ENCODE results near the gene KCNJ18. TPM values are rescaled to one million over a fixed set of nuclear protein-coding genes. Genes with fewer than 3 reads are reported as not detected.
A peak's percentile ranks its signal among the peaks of the same experiment; 100 is the strongest.
"Not testable (repeated sequence)": the region's sequence is repeated elsewhere in the genome, so short reads cannot be mapped to it uniquely, and the experiment has no call there.

The KCNJ18 gene
- total RNA-seq, 1 donor from 2014 or later = not detected

DNA sequence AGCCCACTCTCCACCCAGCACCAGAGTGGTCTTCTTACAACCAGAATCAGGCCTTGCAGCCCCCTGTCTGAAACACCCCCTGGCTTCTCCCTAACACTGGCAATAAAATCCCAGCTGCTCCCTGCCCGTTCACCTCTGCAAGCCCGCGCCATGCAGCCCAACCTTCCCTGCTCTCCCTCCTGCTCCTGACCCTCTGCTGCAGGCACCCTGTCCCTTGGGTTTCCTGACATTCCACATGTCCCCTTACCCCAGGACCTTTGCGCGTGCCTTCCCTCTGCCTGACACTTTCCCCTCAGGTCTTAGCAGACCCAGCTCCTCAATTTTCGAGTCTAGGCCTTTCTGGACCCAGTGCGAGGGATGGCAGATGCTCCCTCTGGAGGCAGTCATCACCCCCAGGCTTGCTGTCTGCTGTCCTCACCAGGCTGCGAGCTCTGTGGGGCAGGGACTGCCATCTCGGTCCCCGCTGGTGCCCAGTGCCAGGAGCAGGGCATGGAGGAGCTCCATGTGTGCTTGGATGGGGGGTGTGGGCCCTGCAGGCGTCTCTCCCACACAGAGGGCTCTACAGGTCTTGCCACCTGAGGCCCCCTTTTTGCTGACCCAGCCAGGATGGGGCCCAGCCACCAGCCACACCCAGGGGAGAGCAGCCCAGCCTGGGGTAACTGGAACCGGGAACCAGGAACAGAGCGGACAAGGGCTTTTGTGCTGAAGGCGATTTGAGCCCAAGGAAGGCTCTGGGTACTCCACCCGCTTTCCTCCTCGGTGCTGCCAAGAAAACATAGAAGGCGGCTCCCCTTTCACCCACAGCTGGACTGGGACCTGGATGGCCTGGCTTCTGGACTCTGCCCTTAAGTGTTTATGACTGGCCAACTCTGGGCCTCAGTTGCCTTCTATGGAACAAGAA lies 15.6 kb downstream of the KCNJ18 start:
- intact Hi-C loops (cut with DNase I); H3K27ac ChIP-seq; H3K36me3 ChIP-seq; H3K9me3 ChIP-seq; H3K4me1 ChIP-seq; H3K27me3 ChIP-seq; H3K4me3 ChIP-seq: not testable (repeated sequence)
- DNase-seq (ENCODE audit: low spot score in 2 of 2) = peak in 1 of 2 donors; percentile 47

DNA sequence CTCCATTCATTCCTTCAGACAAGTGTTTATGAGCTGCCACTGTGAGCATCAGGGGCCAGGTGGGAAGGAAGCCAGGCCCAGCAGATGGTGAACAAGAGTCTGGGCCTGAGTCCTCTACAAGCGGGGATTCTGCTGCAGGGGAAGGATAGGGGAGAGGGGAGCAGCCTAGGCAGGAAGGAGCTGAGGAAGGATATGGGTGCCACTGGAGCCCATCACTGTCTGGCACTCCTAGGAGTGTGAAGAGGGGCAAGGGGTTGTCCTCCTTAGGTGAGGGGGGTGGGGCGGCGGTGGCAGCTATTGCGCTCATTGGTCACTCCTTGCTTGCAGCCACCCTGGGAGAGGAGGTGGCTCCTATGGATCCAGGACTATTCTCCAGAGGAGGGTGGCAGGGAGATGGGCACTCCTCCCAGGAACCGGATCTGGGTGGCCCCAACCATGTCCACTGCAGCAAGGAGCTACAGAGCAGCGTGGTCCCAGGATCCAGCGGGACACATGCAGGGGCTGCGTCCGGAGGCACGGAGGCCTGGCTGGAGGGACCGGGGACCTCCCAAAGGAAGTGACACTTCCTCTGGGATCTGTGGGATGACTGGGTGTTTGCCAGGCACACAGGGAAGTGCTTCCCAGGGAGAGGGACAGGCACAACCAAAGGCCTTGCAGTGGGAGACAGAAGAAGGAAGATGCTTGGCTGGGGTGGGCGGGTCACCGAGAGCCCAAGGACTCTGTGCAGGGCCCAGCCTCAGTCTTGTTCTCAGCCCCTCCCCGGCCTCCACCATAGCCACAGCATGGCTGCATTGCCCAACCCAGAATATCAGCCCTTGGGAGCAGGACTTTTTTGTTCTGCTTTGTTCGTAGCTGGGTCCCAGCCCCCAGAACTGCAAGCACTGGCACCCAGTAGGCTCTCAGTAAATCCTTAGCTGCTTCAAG lies 16.6 kb downstream of the KCNJ18 start:
- H3K36me3 ChIP-seq; H3K9me3 ChIP-seq; intact Hi-C loops (cut with DNase I); H3K27ac ChIP-seq; H3K27me3 ChIP-seq; H3K4me1 ChIP-seq; H3K4me3 ChIP-seq: not testable (repeated sequence)
- peak in 1 of 2 donors; percentile 54 for DNase-seq (ENCODE audit: low spot score in 2 of 2)

DNA sequence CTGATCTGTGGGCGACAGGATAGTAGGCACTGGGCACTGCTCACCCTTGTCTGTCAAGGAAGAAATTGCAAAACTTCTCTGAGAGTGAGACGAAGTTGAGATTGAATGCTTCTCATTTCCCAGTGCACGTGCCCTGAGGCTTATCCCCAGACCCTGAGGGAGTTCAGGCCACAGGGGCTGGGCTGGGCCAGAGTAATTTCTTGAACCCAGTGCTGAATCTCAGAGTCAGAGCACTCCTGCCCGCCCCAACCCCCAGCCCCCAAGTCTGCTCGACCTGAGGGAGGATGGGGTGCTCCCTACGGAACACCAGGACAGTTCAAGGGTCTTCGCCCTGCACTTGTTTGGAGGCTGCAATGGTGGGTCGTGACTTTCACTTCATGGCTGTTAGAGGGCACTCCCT lies 17.7 kb downstream of the KCNJ18 start:
- H3K9me3 ChIP-seq; H3K27me3 ChIP-seq; intact Hi-C loops (cut with DNase I); H3K4me1 ChIP-seq; H3K27ac ChIP-seq; H3K36me3 ChIP-seq; H3K4me3 ChIP-seq: not testable (repeated sequence)
- DNase-seq (ENCODE audit: low spot score in 2 of 2) = peak in 1 of 2 donors; percentile 38

DNA sequence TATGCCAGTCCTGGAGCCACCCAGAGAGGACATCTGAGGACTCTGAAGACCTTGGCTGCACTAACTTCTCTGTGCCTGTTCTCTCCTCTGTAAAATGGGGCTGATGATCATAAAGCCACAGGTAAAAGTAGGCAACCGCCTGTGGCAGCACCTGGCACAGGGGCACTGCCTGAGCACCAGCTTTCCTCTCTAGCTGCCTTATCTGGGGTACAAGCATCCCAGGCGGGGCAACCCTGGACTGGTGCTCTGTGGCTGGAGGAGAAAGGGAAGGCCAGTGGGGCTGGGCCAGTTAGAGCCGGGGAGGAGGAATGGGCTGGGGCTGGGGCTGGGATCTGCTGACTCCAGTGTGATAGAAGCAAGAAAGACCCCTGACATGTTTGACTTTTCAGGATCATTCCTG lies 18.2 kb downstream of the KCNJ18 start:
- H3K9me3 ChIP-seq; H3K27me3 ChIP-seq; H3K4me3 ChIP-seq; H3K36me3 ChIP-seq; H3K27ac ChIP-seq; intact Hi-C loops (cut with DNase I); H3K4me1 ChIP-seq: not testable (repeated sequence)
- DNase-seq (ENCODE audit: low spot score in 2 of 2) = peak in 1 of 2 donors; percentile 21

DNA sequence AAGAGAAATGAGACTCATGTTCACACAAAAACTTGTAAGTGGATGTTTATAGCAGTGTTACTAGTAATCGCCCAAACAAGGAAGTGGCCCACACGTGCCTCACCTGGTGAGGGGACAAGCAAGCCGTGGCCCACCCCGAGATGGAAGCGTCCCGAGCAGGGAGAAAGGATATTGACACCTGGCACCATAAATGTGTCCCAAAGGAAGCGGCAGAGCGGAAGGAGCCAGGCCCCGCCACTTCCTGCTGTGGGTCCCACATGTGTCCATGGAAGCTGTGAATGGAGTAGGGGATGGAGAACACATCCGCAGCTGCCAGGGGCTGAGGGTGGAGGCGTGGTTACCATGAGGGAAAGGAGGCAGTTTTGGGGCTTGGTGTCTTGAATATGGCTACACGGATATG lies 18.9 kb downstream of the KCNJ18 start:
- peak in 1 of 2 donors; percentile 49 for DNase-seq (ENCODE audit: low spot score in 2 of 2)
- H3K4me1 ChIP-seq = no peaks in the 10 kb centered on the region

DNA sequence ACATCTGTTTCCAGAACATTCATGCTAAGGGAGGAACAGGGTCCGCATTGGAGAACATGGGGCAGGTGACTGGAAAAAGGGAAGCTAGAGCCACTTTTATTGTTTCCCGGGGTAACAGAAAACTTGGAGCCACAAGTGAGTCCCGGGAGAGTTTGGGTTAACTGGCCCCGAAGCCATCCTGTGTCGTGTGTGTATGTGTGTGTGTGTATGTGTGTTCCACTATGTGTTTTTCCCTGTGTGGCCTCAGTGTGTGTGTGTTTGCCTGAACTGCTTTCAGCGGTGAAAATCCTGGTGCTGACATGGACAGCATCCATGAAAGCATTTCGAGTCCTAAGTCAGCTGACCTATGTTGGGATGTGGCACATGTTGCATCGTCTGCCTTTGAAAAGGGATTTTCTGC lies 20.7 kb downstream of the KCNJ18 start:
- intact Hi-C loops (cut with DNase I); H3K4me1 ChIP-seq; H3K4me3 ChIP-seq; H3K9me3 ChIP-seq; H3K27me3 ChIP-seq; H3K36me3 ChIP-seq; H3K27ac ChIP-seq: not testable (repeated sequence)
- DNase-seq (ENCODE audit: low spot score in 2 of 2) = peak in 1 of 2 donors; percentile 54

More for the DNA sequence above, 18.9 kb downstream of the KCNJ18 start:
- no peaks in the 10 kb centered on the region for H3K27me3 ChIP-seq
- TF ChIP-seq, protein P1, sequence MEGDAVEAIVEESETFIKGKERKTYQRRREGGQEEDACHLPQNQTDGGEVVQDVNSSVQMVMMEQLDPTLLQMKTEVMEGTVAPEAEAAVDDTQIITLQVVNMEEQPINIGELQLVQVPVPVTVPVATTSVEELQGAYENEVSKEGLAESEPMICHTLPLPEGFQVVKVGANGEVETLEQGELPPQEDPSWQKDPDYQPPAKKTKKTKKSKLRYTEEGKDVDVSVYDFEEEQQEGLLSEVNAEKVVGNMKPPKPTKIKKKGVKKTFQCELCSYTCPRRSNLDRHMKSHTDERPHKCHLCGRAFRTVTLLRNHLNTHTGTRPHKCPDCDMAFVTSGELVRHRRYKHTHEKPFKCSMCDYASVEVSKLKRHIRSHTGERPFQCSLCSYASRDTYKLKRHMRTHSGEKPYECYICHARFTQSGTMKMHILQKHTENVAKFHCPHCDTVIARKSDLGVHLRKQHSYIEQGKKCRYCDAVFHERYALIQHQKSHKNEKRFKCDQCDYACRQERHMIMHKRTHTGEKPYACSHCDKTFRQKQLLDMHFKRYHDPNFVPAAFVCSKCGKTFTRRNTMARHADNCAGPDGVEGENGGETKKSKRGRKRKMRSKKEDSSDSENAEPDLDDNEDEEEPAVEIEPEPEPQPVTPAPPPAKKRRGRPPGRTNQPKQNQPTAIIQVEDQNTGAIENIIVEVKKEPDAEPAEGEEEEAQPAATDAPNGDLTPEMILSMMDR (IDR thresholded peaks at IDR 0.05) = no peak
- no peak overlapping the region for H3K27ac ChIP-seq
- intact Hi-C loops (cut with DNase I) = no loop called here
- no peak overlapping the region for H3K4me3 ChIP-seq
- no peaks in the 10 kb centered on the region for H3K36me3 ChIP-seq
- H3K9me3 ChIP-seq = no peaks in the 10 kb centered on the region

DNA sequence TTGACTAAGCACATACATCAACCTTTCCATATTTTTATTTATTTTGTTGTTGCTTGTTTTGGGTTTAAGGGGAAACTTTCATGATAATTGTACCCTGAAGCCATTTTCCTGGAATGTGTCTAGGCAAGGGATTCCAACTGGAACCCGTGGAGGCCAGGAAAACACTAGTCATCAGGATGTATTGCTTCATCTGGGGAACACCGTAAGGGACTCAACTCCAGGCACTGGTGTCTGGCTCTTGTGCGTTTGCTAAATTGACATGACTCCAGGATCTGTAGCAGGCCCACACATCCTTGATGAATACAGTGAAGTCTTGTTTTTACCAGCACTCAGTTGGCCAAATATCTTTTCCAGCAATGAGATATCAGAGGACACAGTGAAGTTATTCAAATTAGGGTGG lies 21.3 kb downstream of the KCNJ18 start:
- H3K4me3 ChIP-seq; DNase-seq (ENCODE audit: low spot score in 2 of 2); H3K36me3 ChIP-seq; intact Hi-C loops (cut with DNase I); H3K9me3 ChIP-seq; H3K4me1 ChIP-seq; H3K27ac ChIP-seq; H3K27me3 ChIP-seq: not testable (repeated sequence)

DNA sequence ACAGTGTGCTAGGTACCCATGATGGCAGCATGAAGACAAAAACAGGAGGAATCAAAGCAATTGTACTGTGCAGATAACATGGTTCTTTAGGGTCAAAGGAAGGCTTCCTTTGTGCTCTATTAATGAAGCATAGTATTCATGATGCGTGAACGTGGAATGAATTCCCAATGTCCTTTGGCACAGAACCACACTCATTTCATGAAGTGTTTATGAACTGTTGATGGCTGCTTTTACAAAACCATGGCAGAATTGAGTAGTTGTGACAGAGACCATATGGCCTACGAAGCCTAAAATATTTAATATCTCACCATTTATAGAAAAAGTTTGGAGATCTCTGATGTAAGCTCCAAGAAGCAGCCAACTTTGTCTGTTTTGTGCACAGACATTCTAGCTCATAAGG lies 22.4 kb downstream of the KCNJ18 start:
- DNase-seq (ENCODE audit: low spot score in 2 of 2); H3K4me1 ChIP-seq; H3K36me3 ChIP-seq; H3K27me3 ChIP-seq; intact Hi-C loops (cut with DNase I); H3K4me3 ChIP-seq; H3K27ac ChIP-seq; H3K9me3 ChIP-seq: not testable (repeated sequence)

DNA sequence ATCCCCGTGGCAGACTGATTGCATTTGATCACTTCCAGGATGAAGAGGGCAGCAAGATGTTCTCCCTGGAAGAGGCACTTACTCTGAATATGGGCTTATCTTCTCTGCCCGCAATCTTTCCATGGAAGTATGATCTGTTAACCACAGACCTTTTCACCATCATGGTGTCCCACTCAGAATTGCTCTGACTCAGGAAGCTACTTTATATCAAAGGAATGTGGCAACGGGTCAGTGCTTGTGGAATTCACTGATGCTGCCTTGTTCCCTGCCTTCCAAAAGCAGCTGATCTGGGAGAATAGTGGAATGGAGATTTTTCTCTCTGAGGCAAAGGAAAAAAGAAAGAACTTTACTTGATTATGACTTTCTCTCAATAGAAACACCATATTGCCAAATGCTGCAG lies 23.6 kb downstream of the KCNJ18 start:
- DNase-seq (ENCODE audit: low spot score in 2 of 2); H3K4me3 ChIP-seq; H3K27me3 ChIP-seq; intact Hi-C loops (cut with DNase I); H3K9me3 ChIP-seq; H3K27ac ChIP-seq; H3K4me1 ChIP-seq; H3K36me3 ChIP-seq: not testable (repeated sequence)

DNA sequence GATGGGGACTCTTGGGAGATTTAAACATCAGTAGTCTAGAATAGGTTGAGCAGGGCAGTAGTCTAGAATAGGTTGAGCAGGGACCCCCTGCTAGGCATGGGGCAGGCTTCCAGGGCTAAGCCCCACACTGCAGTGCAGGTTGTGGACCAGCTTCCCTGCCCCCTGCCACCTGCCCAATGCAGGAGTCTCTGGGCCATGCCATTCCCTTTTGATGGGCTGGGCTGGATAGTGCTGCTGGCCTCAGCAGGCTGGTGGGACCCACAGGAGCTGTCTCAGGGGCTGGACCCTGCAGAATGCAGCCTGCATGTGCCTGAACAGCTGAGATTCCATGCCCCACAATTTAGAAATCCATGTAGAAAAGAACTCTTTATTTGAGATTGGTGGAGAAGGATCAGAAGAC lies 26.6 kb downstream of the KCNJ18 start:
- intact Hi-C loops (cut with DNase I); H3K36me3 ChIP-seq; H3K4me3 ChIP-seq; H3K27ac ChIP-seq; H3K27me3 ChIP-seq; H3K4me1 ChIP-seq; H3K9me3 ChIP-seq: not testable (repeated sequence)
- peak in 1 of 2 donors; percentile 16 for DNase-seq (ENCODE audit: low spot score in 2 of 2)

DNA sequence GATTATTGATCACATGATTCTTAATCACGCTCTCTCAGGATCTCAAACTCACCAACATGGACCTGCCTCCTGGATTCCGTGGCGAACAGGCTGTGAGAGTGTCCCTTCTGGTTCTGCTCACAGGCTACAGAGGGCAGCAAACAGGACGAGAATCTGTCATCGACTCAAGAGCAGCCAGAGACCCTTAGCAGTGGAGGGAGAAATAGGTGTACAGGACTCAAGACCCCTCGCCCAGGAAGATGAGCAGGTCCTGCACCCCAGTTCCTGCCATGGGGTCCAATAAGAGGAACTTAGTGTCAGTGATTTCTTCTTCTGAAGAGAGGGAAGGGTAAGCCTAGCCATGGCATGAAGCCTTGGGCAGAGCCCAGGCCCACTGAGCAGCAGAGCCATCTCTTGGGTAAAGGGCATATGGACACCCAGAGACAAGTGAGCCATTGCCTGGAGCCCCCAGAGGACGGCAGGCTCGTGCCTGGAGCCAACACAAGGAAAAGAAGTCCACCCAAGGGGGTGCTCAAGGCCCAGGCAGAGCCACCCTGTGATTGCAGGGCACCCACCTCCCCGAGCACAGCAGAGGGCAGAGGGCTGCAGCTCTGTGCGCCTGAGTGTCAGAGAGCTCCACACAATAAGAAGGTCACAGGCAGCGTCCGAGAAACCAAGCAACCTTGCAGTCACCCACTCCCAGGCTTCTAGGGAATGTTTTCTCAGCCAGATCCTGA lies 27.3 kb downstream of the KCNJ18 start:
- H3K36me3 ChIP-seq; intact Hi-C loops (cut with DNase I); H3K4me3 ChIP-seq; H3K27ac ChIP-seq; H3K4me1 ChIP-seq; H3K9me3 ChIP-seq; H3K27me3 ChIP-seq: not testable (repeated sequence)
- peak in 1 of 2 donors; percentile 52 for DNase-seq (ENCODE audit: low spot score in 2 of 2)

DNA sequence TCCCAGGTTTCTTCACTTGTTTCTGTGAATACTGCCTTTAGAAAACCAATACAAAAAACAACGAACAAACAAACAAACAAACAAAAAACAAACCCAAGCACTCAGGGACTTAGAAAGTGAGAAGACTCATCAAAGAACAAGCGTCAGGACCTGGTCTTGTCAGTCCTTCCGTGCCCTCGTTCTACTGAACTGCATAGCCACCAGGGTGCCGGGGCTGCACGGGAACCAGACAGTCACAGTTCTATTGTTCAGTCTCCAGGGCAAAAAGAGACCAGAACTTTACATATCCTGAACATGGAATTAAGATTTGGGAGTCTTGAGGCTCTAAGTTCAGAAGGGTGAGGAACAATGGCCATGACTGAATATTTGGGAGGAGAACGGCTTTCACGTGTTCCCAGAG lies 28.2 kb downstream of the KCNJ18 start:
- H3K27ac ChIP-seq; H3K4me3 ChIP-seq; intact Hi-C loops (cut with DNase I); H3K4me1 ChIP-seq; H3K36me3 ChIP-seq; H3K27me3 ChIP-seq; DNase-seq (ENCODE audit: low spot score in 2 of 2); H3K9me3 ChIP-seq: not testable (repeated sequence)
